K562 (cell line): ENCODE results near the gene DPCD. TPM values are rescaled to one million over a fixed set of nuclear protein-coding genes. Genes with fewer than 3 reads are reported as not detected.

Source experiments
- CBFA2T3 ChIP-seq: fragments of 450-650 bp; IDR thresholded peaks from 2 replicates; pipeline ENCODE4 v1.6.1; 2017
- GATA2 ChIP-seq: sonication (generic); formaldehyde crosslinking; IDR thresholded peaks from 2 replicates; pipeline ENCODE4 v1.4.0; 2020; ENCODE audit warnings: mild to moderate bottlenecking, missing genetic modification reagents
- HLTF ChIP-seq: fragments of 450-650 bp; IDR thresholded peaks from 2 replicates; pipeline ENCODE4 v1.6.1; 2016
- HNRNPK ChIP-seq: fragments of 200-400 bp; formaldehyde crosslinking; IDR thresholded peaks from one replicate; pipeline ENCODE4 v1.6.1; 2018; ENCODE audit warnings: mild to moderate bottlenecking, low read depth, low read length; ENCODE audit not compliant: poor library complexity, severe bottlenecking
- MTA2 ChIP-seq: fragments of 450-650 bp; IDR thresholded peaks from 2 replicates; pipeline ENCODE4 v1.6.1; 2016; ENCODE audit warnings: low read depth
- NCOR1 ChIP-seq: fragments of 450-650 bp; IDR thresholded peaks from 2 replicates; pipeline ENCODE4 v1.6.1; 2016; ENCODE audit warnings: mild to moderate bottlenecking, moderate library complexity
- NFIC ChIP-seq: fragments of 450-650 bp; IDR thresholded peaks from 2 replicates; pipeline ENCODE4 v1.6.1; 2017; ENCODE audit warnings: mild to moderate bottlenecking, inconsistent platforms
- SRF ChIP-seq, 2 experiments: fragments of 250-450, 450-650 bp in 1 of 2; sonication (Bioruptor Pico) in 1 of 2; sonication (generic) in 1 of 2; formaldehyde crosslinking; IDR thresholded peaks; 2 replicates each; pipeline versions ENCODE4 v1.5.0 to v1.5.1; 2020 to 2022; ENCODE audit warnings: mild to moderate bottlenecking in 1 of 2, missing genetic modification reagents in 1 of 2
- SRSF9 ChIP-seq: fragments of 200-400 bp; formaldehyde crosslinking; IDR thresholded peaks from 2 replicates; pipeline ENCODE4 v1.6.1; 2017; ENCODE audit warnings: low read depth, low read length, borderline replicate concordance
- XRCC4 ChIP-seq: IDR thresholded peaks from one replicate; pipeline ENCODE4 v1.6.1; 2011; ENCODE audit not compliant: insufficient read depth, insufficient read length; ENCODE audit errors: extremely low read depth
- ZNF134 ChIP-seq: fragments of 250-450 bp; sonication (Bioruptor Pico); conservative IDR thresholded peaks from 2 replicates; pipeline ENCODE4 v1.4.0; 2020
- ZNF324 ChIP-seq: fragments of 250-450 bp; sonication (Bioruptor Pico); IDR thresholded peaks from 2 replicates; pipeline ENCODE4 v1.4.0; 2020; ENCODE audit warnings: mild to moderate bottlenecking
- polyA plus RNA-seq, 8 experiments: library from polyadenylated mRNA; depleted of rRNA in 4 of 8; stranded (reverse) in 5 of 8; unstranded in 3 of 8; fragments of >200 nt; fragmentation: Nextera tagmentation in 2 of 8; fragmentation: Illumina TruSeq in 1 of 8; extraction: Ambion mirVana in 2 of 8; extraction: Trizol in 1 of 8; gene quantifications; 2 replicates each; pipeline versions ENCODE4 v1.2.1 to v1.2.3, GENCODE V29; 2011 to 2014; ENCODE audit warnings: inconsistent platforms in 1 of 8, missing spikeins in 1 of 8
- total RNA-seq, 7 experiments: library from RNA; depleted of rRNA in 6 of 7; stranded (reverse); fragments of >200 nt in 6 of 7; fragmentation: Illumina TruSeq in 2 of 7; extraction: Trizol in 2 of 7; gene quantifications; 2 replicates each; pipeline versions ENCODE4 v1.2.1 to v1.2.3, GENCODE V29; 2011 to 2021; ENCODE audit warnings: low replicate concordance in 1 of 7
- TF ChIP-seq, protein P1 (sequence below): fragments of 250-450 bp; sonication (Bioruptor Pico); IDR thresholded peaks from 2 replicates; pipeline ENCODE4 v1.8.0; 2022; ENCODE audit warnings: inconsistent platforms, mild to moderate bottlenecking, moderate library complexity, borderline replicate concordance
- TF ChIP-seq, protein P2 (sequence below), 2 experiments: fragments of 450-650 bp in 1 of 2; sonication (generic) in 1 of 2; formaldehyde crosslinking in 1 of 2; IDR thresholded peaks; 2 replicates each; pipeline versions ENCODE4 v1.7.1 to v1.9.0; 2016 to 2022; ENCODE audit warnings: inconsistent platforms in 1 of 2, mild to moderate bottlenecking in 1 of 2, missing genetic modification reagents in 1 of 2

Gene DPCD
- total and polyA plus RNA-seq, 9 of the 15 experiments (the other 6 are each of a cell fraction or from before 2014, with no cell fraction given), result 12.1 to 45.2 (median 20.0) TPM

DNA sequence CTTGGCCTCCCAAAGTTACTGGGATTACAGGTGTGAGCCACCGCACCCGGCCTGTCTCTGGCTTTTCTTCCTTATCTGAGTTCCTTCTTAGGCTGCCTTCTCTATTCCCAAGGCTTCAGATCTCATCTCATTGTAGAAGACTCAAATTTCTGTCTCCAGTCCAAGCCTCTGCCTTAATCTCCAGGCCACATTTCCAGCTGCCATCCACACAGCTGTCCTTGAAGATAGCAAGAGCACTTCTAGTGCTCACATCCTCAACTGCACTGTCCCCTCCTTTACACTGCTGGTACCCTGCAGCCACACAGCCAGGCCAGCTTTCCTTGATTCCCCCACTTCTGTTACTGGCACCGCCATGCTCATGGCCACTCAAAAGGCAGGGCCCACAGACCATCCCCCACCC, 35.7 kb upstream of the DPCD start (continued):
- TF ChIP-seq, protein P1, sequence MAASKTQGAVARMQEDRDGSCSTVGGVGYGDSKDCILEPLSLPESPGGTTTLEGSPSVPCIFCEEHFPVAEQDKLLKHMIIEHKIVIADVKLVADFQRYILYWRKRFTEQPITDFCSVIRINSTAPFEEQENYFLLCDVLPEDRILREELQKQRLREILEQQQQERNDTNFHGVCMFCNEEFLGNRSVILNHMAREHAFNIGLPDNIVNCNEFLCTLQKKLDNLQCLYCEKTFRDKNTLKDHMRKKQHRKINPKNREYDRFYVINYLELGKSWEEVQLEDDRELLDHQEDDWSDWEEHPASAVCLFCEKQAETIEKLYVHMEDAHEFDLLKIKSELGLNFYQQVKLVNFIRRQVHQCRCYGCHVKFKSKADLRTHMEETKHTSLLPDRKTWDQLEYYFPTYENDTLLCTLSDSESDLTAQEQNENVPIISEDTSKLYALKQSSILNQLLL (CRISPR knock-in tag), result no peak
- TF ChIP-seq NFIC (peak; percentile 38), SRSF9 (no peak), XRCC4 (no peak), MTA2 (peak; percentile 57; the same call in 1 of the 2 replicates), HNRNPK (no peak), HLTF (no peak), SRF (CRISPR knock-in tag; IDR thresholded peaks at IDR 0.05) (no peak), ZNF134 (CRISPR knock-in tag) (no peak), ZNF324 (no peak), GATA2 (CRISPR knock-in tag) (peak; percentile 73), NCOR1 (peak; percentile 51; the same call in 1 of the 2 replicates), CBFA2T3 (peak; percentile 81)
- TF ChIP-seq, protein P2, sequence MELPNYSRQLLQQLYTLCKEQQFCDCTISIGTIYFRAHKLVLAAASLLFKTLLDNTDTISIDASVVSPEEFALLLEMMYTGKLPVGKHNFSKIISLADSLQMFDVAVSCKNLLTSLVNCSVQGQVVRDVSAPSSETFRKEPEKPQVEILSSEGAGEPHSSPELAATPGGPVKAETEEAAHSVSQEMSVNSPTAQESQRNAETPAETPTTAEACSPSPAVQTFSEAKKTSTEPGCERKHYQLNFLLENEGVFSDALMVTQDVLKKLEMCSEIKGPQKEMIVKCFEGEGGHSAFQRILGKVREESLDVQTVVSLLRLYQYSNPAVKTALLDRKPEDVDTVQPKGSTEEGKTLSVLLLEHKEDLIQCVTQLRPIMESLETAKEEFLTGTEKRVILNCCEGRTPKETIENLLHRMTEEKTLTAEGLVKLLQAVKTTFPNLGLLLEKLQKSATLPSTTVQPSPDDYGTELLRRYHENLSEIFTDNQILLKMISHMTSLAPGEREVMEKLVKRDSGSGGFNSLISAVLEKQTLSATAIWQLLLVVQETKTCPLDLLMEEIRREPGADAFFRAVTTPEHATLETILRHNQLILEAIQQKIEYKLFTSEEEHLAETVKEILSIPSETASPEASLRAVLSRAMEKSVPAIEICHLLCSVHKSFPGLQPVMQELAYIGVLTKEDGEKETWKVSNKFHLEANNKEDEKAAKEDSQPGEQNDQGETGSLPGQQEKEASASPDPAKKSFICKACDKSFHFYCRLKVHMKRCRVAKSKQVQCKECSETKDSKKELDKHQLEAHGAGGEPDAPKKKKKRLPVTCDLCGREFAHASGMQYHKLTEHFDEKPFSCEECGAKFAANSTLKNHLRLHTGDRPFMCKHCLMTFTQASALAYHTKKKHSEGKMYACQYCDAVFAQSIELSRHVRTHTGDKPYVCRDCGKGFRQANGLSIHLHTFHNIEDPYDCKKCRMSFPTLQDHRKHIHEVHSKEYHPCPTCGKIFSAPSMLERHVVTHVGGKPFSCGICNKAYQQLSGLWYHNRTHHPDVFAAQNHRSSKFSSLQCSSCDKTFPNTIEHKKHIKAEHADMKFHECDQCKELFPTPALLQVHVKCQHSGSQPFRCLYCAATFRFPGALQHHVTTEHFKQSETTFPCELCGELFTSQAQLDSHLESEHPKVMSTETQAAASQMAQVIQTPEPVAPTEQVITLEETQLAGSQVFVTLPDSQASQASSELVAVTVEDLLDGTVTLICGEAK (IDR thresholded peaks at IDR 0.05), result no peak
- TF ChIP-seq, protein P2 (CRISPR knock-in tag; IDR thresholded peaks at IDR 0.05), result no peak
